DOHH2 (cell line): ENCODE results near the gene ACBD5.

ENCODE experiments used
- H3F3A ChIP-seq: fragments of 200-600 bp; sonication (generic), shearing (Covaris generic); 2 replicates; pipeline ENCODE4 v1.6.0; 2016; ENCODE audit warnings: antibody characterized with exemption, mild to moderate bottlenecking; ENCODE audit not compliant: control insufficient read depth, insufficient read depth
- H3K27ac ChIP-seq: fragments of 200-600 bp; sonication (generic); 2 replicates; pipeline ENCODE4 v1.5.1; 2014; ENCODE audit warnings: low read depth, mild to moderate bottlenecking, low read length, moderate library complexity
- H3K27me3 ChIP-seq: fragments of 200-600 bp; sonication (generic); 2 replicates; pipeline ENCODE4 v1.6.1; 2014; ENCODE audit warnings: mild to moderate bottlenecking, low read length, mixed read lengths; ENCODE audit not compliant: control insufficient read depth
- H3K36me3 ChIP-seq: fragments of 200-600 bp; sonication (generic); 2 replicates; pipeline ENCODE4 v1.6.1; 2014; ENCODE audit warnings: mild to moderate bottlenecking, low read length, moderate library complexity, mixed read lengths; ENCODE audit not compliant: control insufficient read depth
- H3K4me1 ChIP-seq: fragments of 200-600 bp; sonication (generic); 2 replicates; pipeline ENCODE4 v1.6.1; 2014; ENCODE audit warnings: mild to moderate bottlenecking, low read length, mixed read lengths; ENCODE audit not compliant: control insufficient read depth
- H3K4me2 ChIP-seq: fragments of 200-600 bp; sonication (generic); 2 replicates; pipeline ENCODE4 v1.6.0; 2014; ENCODE audit warnings: mild to moderate bottlenecking, low read length, moderate library complexity
- H3K4me3 ChIP-seq: fragments of 200-600 bp; sonication (generic); 2 replicates; pipeline ENCODE4 v1.5.1; 2014; ENCODE audit warnings: mild to moderate bottlenecking, low read length, mixed read lengths
- H3K79me2 ChIP-seq: fragments of 200-600 bp; sonication (generic); 2 replicates; pipeline ENCODE4 v1.6.1; 2014; ENCODE audit warnings: mild to moderate bottlenecking, low read length, mixed read lengths; ENCODE audit not compliant: control insufficient read depth
- H3K9me2 ChIP-seq: fragments of 200-600 bp; sonication (generic); replicated peaks from 2 replicates; pipeline ENCODE4 v1.6.1; 2014; ENCODE audit warnings: mild to moderate bottlenecking, low read length, mixed read lengths; ENCODE audit not compliant: control insufficient read depth
- H3K9me3 ChIP-seq: fragments of 200-600 bp; sonication (generic); 2 replicates; pipeline ENCODE4 v1.6.1; 2014; ENCODE audit warnings: antibody characterized with exemption, low read length, mixed read lengths; ENCODE audit not compliant: control insufficient read depth, insufficient read depth
- H4K20me1 ChIP-seq: fragments of 200-600 bp; sonication (generic); 2 replicates; pipeline ENCODE4 v1.6.0; 2014; ENCODE audit warnings: low read depth, mild to moderate bottlenecking, antibody characterized with exemption, low read length, moderate library complexity; ENCODE audit not compliant: control insufficient read depth, insufficient read depth
- CTCF ChIP-seq: fragments of 200-600 bp; sonication (generic); IDR thresholded peaks from one replicate; pipeline ENCODE4 v1.5.1; 2014; ENCODE audit warnings: antibody characterized with exemption, mild to moderate bottlenecking, low read depth, low read length; ENCODE audit not compliant: poor library complexity, severe bottlenecking
- EZH2phosphoT487 ChIP-seq: fragments of 200-600 bp; sonication (generic); IDR thresholded peaks from 2 replicates; pipeline ENCODE4 v1.6.1; 2017; ENCODE audit warnings: borderline replicate concordance, mild to moderate bottlenecking, antibody characterized with exemption, low read length, moderate library complexity, mixed read lengths

Gene ACBD5

GRCh38 chr10:27188897-27189296 is 51.7 kb downstream of the ACBD5 start:
- H3K79me2 ChIP-seq = no peaks in the 10 kb centered on the region
- peaks cover 31% of the 10 kb centered on the region for H3F3A ChIP-seq
- H3K9me2 ChIP-seq = no peaks in the 10 kb centered on the region
- H4K20me1 ChIP-seq = 0 out of 2 replicates have a peak, but pooled peaks cover 4% of the 10 kb centered on the region
- H3K27me3 ChIP-seq = no peaks in the 10 kb centered on the region
- TF ChIP-seq CTCF (no peak), EZH2phosphoT487 (no peak)
- H3K9me3 ChIP-seq = no peaks in the 10 kb centered on the region
- H3K4me3 ChIP-seq = no peak overlapping the region
- no peak overlapping the region for H3K27ac ChIP-seq
- H3K4me2 ChIP-seq = no peak overlapping the region
- H3K4me1 ChIP-seq = no peaks in the 10 kb centered on the region
- H3K36me3 ChIP-seq = peaks cover 31% of the 10 kb centered on the region

- Histone ChIP-seq H3K4me3 (no peak overlapping the region), H3K9me2 (no peaks in the 10 kb centered on the region), H3K27me3 (no peaks in the 10 kb centered on the region), H4K20me1 (0 out of 2 replicates have a peak, but pooled peaks cover 4% of the 10 kb centered on the region), H3K4me2 (no peak overlapping the region), H3K4me1 (no peaks in the 10 kb centered on the region), H3K9me3 (no peaks in the 10 kb centered on the region), H3K27ac (no peak overlapping the region), H3K36me3 (peaks cover 37% of the 10 kb centered on the region), H3K79me2 (no peaks in the 10 kb centered on the region), H3F3A (peaks cover 31% of the 10 kb centered on the region)
- no peak for TF ChIP-seq CTCF
- TF ChIP-seq EZH2phosphoT487 = no peak
These were observed 52.3 kb downstream of the ACBD5 start for GRCh38 chr10:27188259-27188658.

GRCh38 chr10:27169849-27170248 is 70.7 kb downstream of the ACBD5 start:
- no peaks in the 10 kb centered on the region for H3K9me2 ChIP-seq
- H3K9me3 ChIP-seq = no peaks in the 10 kb centered on the region
- H3K4me1 ChIP-seq = no peaks in the 10 kb centered on the region
- peaks cover 92% of the 10 kb centered on the region for H3K36me3 ChIP-seq
- no peaks in the 10 kb centered on the region for H3K27me3 ChIP-seq
- no peaks in the 10 kb centered on the region for H3F3A ChIP-seq
- no peak overlapping the region for H3K4me3 ChIP-seq
- H3K27ac ChIP-seq = no peak overlapping the region
- H3K4me2 ChIP-seq = no peak overlapping the region
- no peaks in the 10 kb centered on the region for H4K20me1 ChIP-seq
- H3K79me2 ChIP-seq = peaks cover 16% of the 10 kb centered on the region
- TF ChIP-seq CTCF (no peak), EZH2phosphoT487 (no peak)
